Kidney (tissue), 14 donors: ENCODE results near the gene SNAP25. TPM values are rescaled to one million over a fixed set of nuclear protein-coding genes. Genes with fewer than 3 reads are reported as not detected.

Source experiments
- DNase-seq, 5 donors: peaks; one replicate each; pipeline ENCODE4 v3.0.0-alpha.2; 2013 to 2020
- FAIRE-seq: peaks from 2 replicates; lab custom pipeline; 2012; peaks lifted over from hg19 to GRCh38; lab: Jason Lieb, UNC
- H3K27ac ChIP-seq, 2 donors: one replicate each; pipeline ENCODE4 v1.7.0; 2013; ENCODE audit warnings: low read depth in 2 of 2, low read length in 2 of 2, inconsistent platforms in 1 of 2
- H3K27me3 ChIP-seq: one replicate; pipeline ENCODE4 v1.7.1; 2013; ENCODE audit warnings: low read length, inconsistent platforms; ENCODE audit not compliant: control insufficient read depth, insufficient read depth
- H3K36me3 ChIP-seq, 3 donors: one replicate each; pipeline versions ENCODE4 v1.7.0 to v1.7.1; 2013; ENCODE audit warnings: low read length in 3 of 3, control low read depth in 1 of 3, inconsistent platforms in 1 of 3; ENCODE audit not compliant: insufficient read depth in 3 of 3, control insufficient read depth in 2 of 3
- H3K4me1 ChIP-seq, 3 donors: one replicate each; pipeline versions ENCODE4 v1.7.0 to v1.7.1; 2013; ENCODE audit warnings: low read length in 3 of 3, inconsistent platforms in 1 of 3, low read depth in 1 of 3; ENCODE audit not compliant: control insufficient read depth in 2 of 3, insufficient read depth in 2 of 3
- H3K4me3 ChIP-seq, 3 donors: one replicate each; pipeline versions ENCODE4 v1.7.0 to v1.8.1; 2013; ENCODE audit warnings: low read length in 3 of 3, control low read depth in 1 of 3, inconsistent platforms in 1 of 3
- H3K9ac ChIP-seq, 3 donors: one replicate each; pipeline versions ENCODE4 v1.7.0 to v1.7.1; 2013; ENCODE audit warnings: low read length in 3 of 3, control low read depth in 1 of 3, inconsistent platforms in 1 of 3
- H3K9me3 ChIP-seq, 3 donors: one replicate each; pipeline versions ENCODE4 v1.7.0 to v1.7.1; 2013; ENCODE audit warnings: low read length in 3 of 3, control low read depth in 1 of 3, inconsistent platforms in 1 of 3; ENCODE audit not compliant: control insufficient read depth in 2 of 3, insufficient read depth in 1 of 3
- intact Hi-C: fragments of 100-400 bp; cut with DNase I; formaldehyde crosslinking; loops from one replicate; pipeline ENCODE4 v1.11.1; 2022
- polyA plus RNA-seq: library from polyadenylated mRNA; stranded (reverse); fragments of 350-450 nt; fragmentation: Illumina TruSeq; extraction: RNeasy Lipid Tissue Mini Kit (QIAGEN cat#74804); gene quantifications from one replicate; pipeline ENCODE4 v1.2.3, GENCODE V29; 2014; ENCODE audit warnings: low read depth, low replicate concordance; ENCODE audit not compliant: insufficient read depth
- total RNA-seq: library from RNA; stranded (reverse); fragmentation: NEBNext Ultra II Directional; extraction: Animal tissue kit (Norgen Biotek cat#: 25700); gene quantifications from one replicate; pipeline ENCODE4 v1.2.1, GENCODE V29; 2021
- TF ChIP-seq, protein P1 (sequence below): IDR thresholded peaks from 3 replicates; pipeline ENCODE4 v1.5.1; 2012; ENCODE audit warnings: mild to moderate bottlenecking, moderate library complexity, borderline replicate concordance; ENCODE audit not compliant: insufficient read depth; ENCODE audit errors: extremely low read depth
- donor health status: control.
- donor health status: control.
- donor health status: control.
- donor health status: control.
- donor health status: control.
- donor health status: DM: yes; HTN: yes; CAD: no.
- donor health status: Normal renal cell carcinoma (clear cell type).

SNAP25 gene
- total and polyA plus RNA-seq, 2 donors from 2014 or later = 1.4 to 6.2 TPM

DNA sequence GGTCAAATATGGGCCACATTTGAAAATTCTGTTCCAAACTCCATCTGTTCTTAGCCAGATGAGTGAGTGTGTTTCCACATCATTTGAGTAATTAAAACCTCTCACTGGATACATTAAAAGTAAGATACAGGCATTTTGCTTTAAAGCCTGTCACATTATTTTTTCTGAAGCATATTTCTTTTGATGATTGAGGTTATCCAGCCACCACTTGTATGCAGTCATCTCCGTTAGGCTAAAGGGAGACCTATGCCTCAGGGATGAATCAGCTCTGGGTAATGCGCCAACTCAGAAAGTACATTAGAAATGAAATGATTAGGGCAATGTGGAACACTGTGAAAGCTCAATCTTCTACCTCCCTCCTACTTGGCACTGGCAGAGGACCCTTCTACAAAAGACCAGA lies 90.7 kb downstream of the SNAP25 start:
- no peak for FAIRE-seq
- no peak overlapping the region for H3K9ac ChIP-seq

DNA sequence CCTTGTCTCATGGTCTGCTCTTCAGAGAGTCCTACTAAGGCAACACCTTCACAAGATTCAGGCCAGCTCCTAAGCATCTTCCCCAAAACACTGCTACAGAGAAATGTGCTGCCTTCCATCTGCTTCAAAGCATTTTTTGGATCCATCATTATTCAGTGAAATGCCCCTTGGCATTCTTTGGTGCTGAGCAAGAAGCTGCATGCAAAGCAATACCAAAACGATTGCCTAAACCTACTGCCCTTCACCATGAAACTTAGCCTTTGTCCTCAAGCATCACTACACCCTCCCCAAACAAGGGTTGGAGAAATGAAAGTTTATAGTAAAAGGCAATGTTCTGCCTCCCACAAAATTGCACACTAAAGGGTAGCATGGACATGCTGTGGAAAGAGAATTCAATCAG lies 93.5 kb downstream of the SNAP25 start:
- no peaks in the 10 kb centered on the region for H3K27me3 ChIP-seq
- TF ChIP-seq, protein P1, sequence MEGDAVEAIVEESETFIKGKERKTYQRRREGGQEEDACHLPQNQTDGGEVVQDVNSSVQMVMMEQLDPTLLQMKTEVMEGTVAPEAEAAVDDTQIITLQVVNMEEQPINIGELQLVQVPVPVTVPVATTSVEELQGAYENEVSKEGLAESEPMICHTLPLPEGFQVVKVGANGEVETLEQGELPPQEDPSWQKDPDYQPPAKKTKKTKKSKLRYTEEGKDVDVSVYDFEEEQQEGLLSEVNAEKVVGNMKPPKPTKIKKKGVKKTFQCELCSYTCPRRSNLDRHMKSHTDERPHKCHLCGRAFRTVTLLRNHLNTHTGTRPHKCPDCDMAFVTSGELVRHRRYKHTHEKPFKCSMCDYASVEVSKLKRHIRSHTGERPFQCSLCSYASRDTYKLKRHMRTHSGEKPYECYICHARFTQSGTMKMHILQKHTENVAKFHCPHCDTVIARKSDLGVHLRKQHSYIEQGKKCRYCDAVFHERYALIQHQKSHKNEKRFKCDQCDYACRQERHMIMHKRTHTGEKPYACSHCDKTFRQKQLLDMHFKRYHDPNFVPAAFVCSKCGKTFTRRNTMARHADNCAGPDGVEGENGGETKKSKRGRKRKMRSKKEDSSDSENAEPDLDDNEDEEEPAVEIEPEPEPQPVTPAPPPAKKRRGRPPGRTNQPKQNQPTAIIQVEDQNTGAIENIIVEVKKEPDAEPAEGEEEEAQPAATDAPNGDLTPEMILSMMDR = no peak
- peaks cover 0 to 2% (median 0%) of the 10 kb centered on the region in 3 donors for H3K36me3 ChIP-seq
- DNase-seq (no peak), FAIRE-seq (no peak)
- H3K27ac ChIP-seq = no peak overlapping the region
- no peak overlapping the region for H3K9ac ChIP-seq
- H3K4me3 ChIP-seq = no peak overlapping the region
- intact Hi-C loops = no loop called here
- peaks cover 0 to 5% (median 0%) of the 10 kb centered on the region in 3 donors for H3K9me3 ChIP-seq
- H3K4me1 ChIP-seq = no peaks in the 10 kb centered on the region

More for the DNA sequence above, 90.7 kb downstream of the SNAP25 start:
- TF ChIP-seq, protein P1 = no peak
- H3K27me3 ChIP-seq = no peaks in the 10 kb centered on the region
- no peak overlapping the region for H3K27ac ChIP-seq
- peaks cover 0 to 2% (median 0%) of the 10 kb centered on the region in 3 donors for H3K36me3 ChIP-seq
- H3K9me3 ChIP-seq = no peaks in the 10 kb centered on the region
- intact Hi-C loops = no loop called here
- no peaks in the 10 kb centered on the region for H3K4me1 ChIP-seq
- no peak overlapping the region for H3K4me3 ChIP-seq
- no peak for DNase-seq

- no peak for FAIRE-seq
Observed at GRCh38 chr20:10313215-10313614, 94.6 kb downstream of the SNAP25 start.

More at GRCh38 chr20:10313215-10313614, 94.6 kb downstream of the SNAP25 start:
- Histone ChIP-seq H3K27me3 (no peaks in the 10 kb centered on the region), H3K9me3 (peaks cover 0 to 8% (median 0%) of the 10 kb centered on the region in 3 donors), H3K27ac (no peak overlapping the region), H3K4me3 (no peak overlapping the region), H3K36me3 (peaks cover 0 to 2% (median 0%) of the 10 kb centered on the region in 3 donors), H3K4me1 (no peaks in the 10 kb centered on the region), H3K9ac (no peak overlapping the region)
- DNase-seq = no peak
- intact Hi-C loops = no loop called here
- TF ChIP-seq, protein P1 = no peak
